Left ventricle myocardium inferior (tissue), 1 donor: Measurements from ENCODE around the gene UNC13A. TPM values are rescaled to one million over a fixed set of nuclear protein-coding genes. Genes with fewer than 3 reads are reported as not detected.

Source experiments
- DNase-seq: peaks from one replicate; pipeline ENCODE4 v3.0.0-alpha.2; 2020
- H3K27ac ChIP-seq: fragments of 200-600 bp; replicated peaks from 2 replicates; pipeline ENCODE4 v1.8.0; 2021
- H3K27me3 ChIP-seq: fragments of 200-600 bp; 2 replicates; pipeline ENCODE4 v1.8.0; 2021; ENCODE audit warnings: low read depth
- H3K36me3 ChIP-seq: fragments of 200-600 bp; 2 replicates; pipeline ENCODE4 v1.8.0; 2021
- H3K4me1 ChIP-seq: fragments of 200-600 bp; 2 replicates; pipeline ENCODE4 v1.8.0; 2021
- H3K4me3 ChIP-seq: fragments of 200-600 bp; 2 replicates; pipeline ENCODE4 v1.8.0; 2021; ENCODE audit warnings: mild to moderate bottlenecking, moderate library complexity
- H3K9me3 ChIP-seq: fragments of 200-600 bp; replicated peaks from 2 replicates; pipeline ENCODE4 v1.8.0; 2021
- intact Hi-C: fragments of 100-400 bp; cut with micrococcal nuclease; formaldehyde crosslinking; loops from one replicate; pipeline ENCODE4 v1.11.0; 2022
- total RNA-seq: library from RNA; stranded (reverse); fragmentation: NEBNext Ultra II Directional; extraction: Animal tissue kit (Norgen Biotek cat#: 25700); gene quantifications from one replicate; pipeline ENCODE4 v1.2.1, GENCODE V29; 2021
- TF ChIP-seq, protein P1 (sequence below): fragments of 200-600 bp; IDR thresholded peaks from 2 replicates; pipeline ENCODE4 v1.8.0; 2021; ENCODE audit warnings: antibody characterized with exemption, mild to moderate bottlenecking, borderline replicate concordance
- donor health status: DM: no; HTN: yes; CAD: no; lungs with severe emphysema.

Gene UNC13A
- total RNA-seq, 1 donor from 2014 or later, result 0.05 TPM

DNA sequence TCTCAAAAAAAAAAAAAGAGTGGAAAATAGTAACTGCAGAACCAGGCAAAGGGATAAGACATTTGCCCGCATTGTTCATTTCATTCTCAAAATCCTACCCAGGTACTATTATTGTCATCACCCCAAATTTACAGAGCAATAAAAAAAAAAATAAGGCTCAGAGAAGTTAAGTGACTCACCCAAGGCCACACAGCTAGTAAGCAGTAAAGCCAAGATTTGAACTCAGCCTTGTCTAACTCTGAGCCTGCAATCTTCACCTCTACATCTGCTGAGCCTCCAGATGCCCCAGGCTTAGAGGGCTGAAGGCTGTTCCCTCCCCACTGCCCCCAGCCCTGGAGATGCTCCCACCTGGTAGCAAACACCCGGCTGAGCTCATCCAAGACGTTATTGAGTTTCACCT is 61.0 kb downstream of the UNC13A start:
- Histone ChIP-seq H3K4me3 (no peak overlapping the region), H3K9me3 (peaks cover 7% of the 10 kb centered on the region), H3K27ac (no peak overlapping the region), H3K36me3 (no peaks in the 10 kb centered on the region), H3K4me1 (no peaks in the 10 kb centered on the region), H3K27me3 (peaks cover 5% of the 10 kb centered on the region)
- TF ChIP-seq, protein P1, sequence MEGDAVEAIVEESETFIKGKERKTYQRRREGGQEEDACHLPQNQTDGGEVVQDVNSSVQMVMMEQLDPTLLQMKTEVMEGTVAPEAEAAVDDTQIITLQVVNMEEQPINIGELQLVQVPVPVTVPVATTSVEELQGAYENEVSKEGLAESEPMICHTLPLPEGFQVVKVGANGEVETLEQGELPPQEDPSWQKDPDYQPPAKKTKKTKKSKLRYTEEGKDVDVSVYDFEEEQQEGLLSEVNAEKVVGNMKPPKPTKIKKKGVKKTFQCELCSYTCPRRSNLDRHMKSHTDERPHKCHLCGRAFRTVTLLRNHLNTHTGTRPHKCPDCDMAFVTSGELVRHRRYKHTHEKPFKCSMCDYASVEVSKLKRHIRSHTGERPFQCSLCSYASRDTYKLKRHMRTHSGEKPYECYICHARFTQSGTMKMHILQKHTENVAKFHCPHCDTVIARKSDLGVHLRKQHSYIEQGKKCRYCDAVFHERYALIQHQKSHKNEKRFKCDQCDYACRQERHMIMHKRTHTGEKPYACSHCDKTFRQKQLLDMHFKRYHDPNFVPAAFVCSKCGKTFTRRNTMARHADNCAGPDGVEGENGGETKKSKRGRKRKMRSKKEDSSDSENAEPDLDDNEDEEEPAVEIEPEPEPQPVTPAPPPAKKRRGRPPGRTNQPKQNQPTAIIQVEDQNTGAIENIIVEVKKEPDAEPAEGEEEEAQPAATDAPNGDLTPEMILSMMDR, result no peak
- DNase-seq, result no peak
- intact Hi-C loops, result no loop called here

GRCh38 chr19:17626456-17627015 is 61.6 kb downstream of the UNC13A start:
- Histone ChIP-seq H3K27me3 (peaks cover 5% of the 10 kb centered on the region), H3K27ac (no peak overlapping the region), H3K4me1 (no peaks in the 10 kb centered on the region), H3K4me3 (no peak overlapping the region), H3K9me3 (peaks cover 13% of the 10 kb centered on the region), H3K36me3 (no peaks in the 10 kb centered on the region)
- intact Hi-C loops, result no loop called here
- no peak for DNase-seq
- TF ChIP-seq, protein P1, result no peak

- DNase-seq, result no peak
- peaks cover 18% of the 10 kb centered on the region for H3K9me3 ChIP-seq
Observed at GRCh38 chr19:17625980-17626379, 62.2 kb downstream of the UNC13A start.

GRCh38 chr19:17625043-17625442 is 63.1 kb downstream of the UNC13A start:
- intact Hi-C loops, result no loop called here
- Histone ChIP-seq H3K9me3 (peaks cover 20% of the 10 kb centered on the region), H3K36me3 (no peaks in the 10 kb centered on the region), H3K4me1 (no peaks in the 10 kb centered on the region), H3K27ac (no peak overlapping the region), H3K27me3 (peaks cover 5% of the 10 kb centered on the region), H3K4me3 (no peak overlapping the region)
- TF ChIP-seq, protein P1, result no peak
- DNase-seq, result no peak

More at GRCh38 chr19:17625980-17626379, 62.2 kb downstream of the UNC13A start:
- no peak overlapping the region for H3K4me3 ChIP-seq
- TF ChIP-seq, protein P1, result no peak
- H3K36me3 ChIP-seq, result no peaks in the 10 kb centered on the region
- peaks cover 5% of the 10 kb centered on the region for H3K27me3 ChIP-seq
- H3K27ac ChIP-seq, result no peak overlapping the region
- intact Hi-C loops, result no loop called here
- no peaks in the 10 kb centered on the region for H3K4me1 ChIP-seq

DNA sequence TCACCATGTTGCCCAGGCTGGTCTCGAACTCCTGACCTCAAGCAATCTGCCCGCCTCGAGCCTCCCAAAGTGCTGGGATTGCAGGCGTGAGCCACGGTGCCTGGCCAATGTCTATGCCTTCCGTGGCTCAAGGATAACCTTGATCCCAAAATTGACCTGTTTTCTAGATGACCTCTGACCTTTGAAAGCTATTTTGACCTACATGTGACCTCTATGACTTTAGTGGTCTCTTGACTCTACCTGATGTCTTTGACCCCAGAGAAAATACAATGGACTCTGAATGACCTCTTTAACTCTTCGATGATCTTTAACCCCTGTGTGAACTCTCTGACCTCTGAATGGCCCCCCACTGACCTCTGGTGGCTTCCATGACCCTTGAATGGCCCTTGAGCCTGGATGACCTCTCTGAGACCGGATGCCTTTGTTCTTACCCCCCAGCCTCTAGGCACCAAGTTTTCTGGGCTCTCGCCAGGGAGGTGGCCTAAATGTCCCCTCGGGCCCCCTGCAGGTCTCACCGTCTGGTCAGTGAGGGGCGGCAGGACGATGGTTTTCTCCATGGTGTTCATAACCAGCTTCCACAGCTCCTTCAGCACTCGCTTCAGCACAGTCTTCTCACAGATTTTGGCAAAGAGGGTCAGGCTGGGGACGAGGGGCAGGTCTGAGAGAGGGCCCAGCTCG is 63.7 kb downstream of the UNC13A start:
- intact Hi-C loops, result no loop called here
- H3K4me3 ChIP-seq, result no peak overlapping the region
- no peak for DNase-seq

More for the DNA sequence above, 63.7 kb downstream of the UNC13A start:
- Histone ChIP-seq H3K27me3 (peaks cover 5% of the 10 kb centered on the region), H3K36me3 (no peaks in the 10 kb centered on the region), H3K27ac (no peak overlapping the region), H3K9me3 (peaks cover 20% of the 10 kb centered on the region), H3K4me1 (no peaks in the 10 kb centered on the region)
- TF ChIP-seq, protein P1, result no peak
